Osteoblast (primary cell): ENCODE measurements around the gene SLC43A2. TPM values are rescaled to one million over a fixed set of nuclear protein-coding genes. Genes with fewer than 3 reads are reported as not detected.

Experiments
- DNase-seq: peaks from one replicate; pipeline ENCODE4 v3.0.0; 2011; ENCODE audit warnings: low spot score, mixed read lengths; ENCODE audit not compliant: insufficient read length; ENCODE audit errors: missing footprints
- H2AFZ ChIP-seq: 2 replicates; pipeline ENCODE4 v1.6.0; 2011; ENCODE audit warnings: mild to moderate bottlenecking, low read length
- H3K27ac ChIP-seq: 2 replicates; pipeline ENCODE4 v1.5.1; 2011; ENCODE audit warnings: mild to moderate bottlenecking, low read depth, low read length, moderate library complexity
- H3K27me3 ChIP-seq: 2 replicates; pipeline ENCODE4 v1.6.0; 2012; ENCODE audit warnings: mild to moderate bottlenecking, control low read depth, inconsistent platforms, low read length, moderate library complexity; ENCODE audit not compliant: insufficient read depth
- H3K36me3 ChIP-seq: 2 replicates; pipeline ENCODE4 v1.5.1; 2011; ENCODE audit warnings: mild to moderate bottlenecking, low read length, control low read depth, moderate library complexity; ENCODE audit not compliant: insufficient read depth
- H3K4me1 ChIP-seq: 2 replicates; pipeline ENCODE4 v1.5.1; 2011; ENCODE audit warnings: mild to moderate bottlenecking, low read length, control low read depth, moderate library complexity; ENCODE audit not compliant: insufficient read depth
- H3K4me2 ChIP-seq: 2 replicates; pipeline ENCODE4 v1.6.0; 2011; ENCODE audit warnings: mild to moderate bottlenecking, low read length; ENCODE audit not compliant: insufficient read depth
- H3K4me3 ChIP-seq: fragments of 200-600 bp; sonication (generic); 3 replicates; pipeline ENCODE4 v1.5.1; 2012; ENCODE audit warnings: mild to moderate bottlenecking, low read length, inconsistent platforms; ENCODE audit not compliant: insufficient read depth
- H3K79me2 ChIP-seq: 2 replicates; pipeline ENCODE4 v1.6.0; 2012; ENCODE audit warnings: mild to moderate bottlenecking, low read length, control low read depth, inconsistent platforms; ENCODE audit not compliant: insufficient read depth
- H3K9me3 ChIP-seq: 2 replicates; pipeline ENCODE4 v1.5.1; 2011; ENCODE audit warnings: low read depth, low read length, control low read depth
- H4K20me1 ChIP-seq: 2 replicates; pipeline ENCODE4 v1.6.0; 2012; ENCODE audit warnings: mild to moderate bottlenecking, low read length, control low read depth; ENCODE audit not compliant: insufficient read depth
- CTCF ChIP-seq: IDR thresholded peaks from 2 replicates; pipeline ENCODE4 v1.5.1; 2011; ENCODE audit warnings: mild to moderate bottlenecking, low read depth, low read length, moderate library complexity; ENCODE audit errors: extremely low read depth
- total RNA-seq: library from RNA; depleted of rRNA; stranded (reverse); fragments of >200 nt; gene quantifications from 2 replicates; pipeline ENCODE4 v1.2.3, GENCODE V29; 2012

Gene SLC43A2
- total RNA-seq, 1 donor: 5.4 TPM

DNA sequence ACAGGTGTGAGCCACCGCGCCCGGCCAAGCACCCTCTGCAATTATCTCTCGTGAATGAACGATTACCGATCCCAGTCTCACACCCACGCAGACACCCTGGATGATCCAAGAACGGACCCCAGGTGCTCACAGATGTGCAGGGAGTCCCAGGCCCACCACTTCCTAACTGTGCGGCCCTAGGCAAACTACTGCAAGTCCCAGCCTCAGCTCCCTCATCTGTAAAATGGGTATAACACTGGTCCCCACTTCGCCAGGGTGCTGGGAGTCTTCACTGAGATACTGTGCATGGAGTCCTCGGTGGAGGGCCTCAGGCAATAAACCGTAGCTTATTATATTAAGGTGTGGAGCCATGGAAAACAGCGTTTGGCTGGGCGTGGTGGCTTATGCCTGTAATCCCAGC lies 44.5 kb downstream of the SLC43A2 start:
- no peaks in the 10 kb centered on the region for H3K27me3 ChIP-seq
- H3K4me1 ChIP-seq: no peaks in the 10 kb centered on the region
- no peak for TF ChIP-seq CTCF
- no peaks in the 10 kb centered on the region for H3K79me2 ChIP-seq
- no peaks in the 10 kb centered on the region for H4K20me1 ChIP-seq
- no peak overlapping the region for H3K27ac ChIP-seq
- H2AFZ ChIP-seq: no peak overlapping the region
- H3K9me3 ChIP-seq: no peaks in the 10 kb centered on the region
- H3K4me2 ChIP-seq: no peak overlapping the region
- H3K36me3 ChIP-seq: peaks cover 4% of the 10 kb centered on the region
- no peak overlapping the region for H3K4me3 ChIP-seq
- no peak for DNase-seq

- H3K4me1 ChIP-seq: no peaks in the 10 kb centered on the region
- H3K4me3 ChIP-seq: no peak overlapping the region
- no peaks in the 10 kb centered on the region for H3K79me2 ChIP-seq
- no peaks in the 10 kb centered on the region for H4K20me1 ChIP-seq
- H2AFZ ChIP-seq: no peak overlapping the region
- TF ChIP-seq CTCF: no peak
- no peaks in the 10 kb centered on the region for H3K27me3 ChIP-seq
- no peak for DNase-seq
- H3K4me2 ChIP-seq: no peak overlapping the region
- H3K36me3 ChIP-seq: peaks cover 4% of the 10 kb centered on the region
- H3K9me3 ChIP-seq: no peaks in the 10 kb centered on the region
- H3K27ac ChIP-seq: no peak overlapping the region
Measured at GRCh38 chr17:1583556-1583955, 45.1 kb downstream of the SLC43A2 start.

GRCh38 chr17:1582374-1582773 lies 46.3 kb downstream of the SLC43A2 start:
- H3K27ac ChIP-seq: no peak overlapping the region
- no peak overlapping the region for H3K4me2 ChIP-seq
- H2AFZ ChIP-seq: no peak overlapping the region
- peaks cover 4% of the 10 kb centered on the region for H3K36me3 ChIP-seq
- peaks cover 8% of the 10 kb centered on the region for H3K4me1 ChIP-seq
- H3K4me3 ChIP-seq: no peak overlapping the region
- peak; percentile 42 for DNase-seq
- no peaks in the 10 kb centered on the region for H3K27me3 ChIP-seq
- no peak for TF ChIP-seq CTCF
- H4K20me1 ChIP-seq: no peaks in the 10 kb centered on the region
- H3K9me3 ChIP-seq: no peaks in the 10 kb centered on the region
- H3K79me2 ChIP-seq: no peaks in the 10 kb centered on the region

- Histone ChIP-seq H3K4me2 (no peak overlapping the region), H2AFZ (no peak overlapping the region), H3K4me3 (no peak overlapping the region), H3K4me1 (peaks cover 9% of the 10 kb centered on the region), H3K36me3 (no peaks in the 10 kb centered on the region), H3K79me2 (no peaks in the 10 kb centered on the region), H3K27ac (no peak overlapping the region), H3K9me3 (no peaks in the 10 kb centered on the region), H4K20me1 (no peaks in the 10 kb centered on the region), H3K27me3 (no peaks in the 10 kb centered on the region)
- no peak for TF ChIP-seq CTCF
- peak; percentile 65 for DNase-seq
Measured at GRCh38 chr17:1580979-1581676, 47.5 kb downstream of the SLC43A2 start.
